GM12878 (cell line): ENCODE measurements around the gene SLX4IP.

Experiments used
- CTCF ChIP-seq, 3 experiments: IDR thresholded peaks in 2 of 3; conservative IDR thresholded peaks in 1 of 3; 2 replicates each; pipeline ENCODE4 v1.5.1; 2011; ENCODE audit warnings: low read depth in 3 of 3, low read length in 3 of 3, mild to moderate bottlenecking in 3 of 3, control low read depth in 2 of 3, moderate library complexity in 2 of 3, inconsistent platforms in 1 of 3, mixed read lengths in 1 of 3; ENCODE audit not compliant: control insufficient read depth in 2 of 3, insufficient read depth in 1 of 3; ENCODE audit errors: extremely low read depth in 1 of 3
- HDAC6 ChIP-seq: fragments of 200-600 bp; sonication (generic); IDR thresholded peaks from one replicate; pipeline ENCODE4 v1.8.0; 2017; ENCODE audit warnings: antibody characterized with exemption; ENCODE audit not compliant: unreplicated experiment
- MXI1 ChIP-seq: fragments of 150-350 bp; IDR thresholded peaks from 2 replicates; pipeline ENCODE4 v1.6.1; 2011; ENCODE audit warnings: low read depth, mild to moderate bottlenecking, inconsistent platforms, low read length, improper control_type of control experiment
- NFXL1 ChIP-seq: fragments of 450-650 bp; IDR thresholded peaks from 2 replicates; pipeline ENCODE4 v1.6.1; 2017; ENCODE audit warnings: antibody characterized with exemption, mild to moderate bottlenecking, borderline replicate concordance
- PKNOX1 ChIP-seq: fragments of 450-650 bp; IDR thresholded peaks from 2 replicates; pipeline ENCODE4 v1.6.1; 2016; ENCODE audit warnings: mild to moderate bottlenecking
- RFX5 ChIP-seq: IDR thresholded peaks from 2 replicates; pipeline ENCODE4 v1.6.1; 2011; ENCODE audit warnings: low read depth, low read length, improper control_type of control experiment

GRCh38 chr20:10658876-10659632 is 223.9 kb downstream of the SLX4IP start:
- TF ChIP-seq RFX5: no peak
- no peak for TF ChIP-seq PKNOX1
- no peak for TF ChIP-seq CTCF (IDR thresholded peaks at IDR 0.05 in 2 of 3, conservative IDR thresholded peaks at IDR 0.05 in 1 of 3; ENCODE audit: control insufficient read depth in 2 of 3, extremely low read depth in 1 of 3, insufficient read depth in 1 of 3, low read depth in 3 of 3, low read length in 3 of 3)
- TF ChIP-seq NFXL1: no peak
- no peak for TF ChIP-seq MXI1
- TF ChIP-seq HDAC6: no peak
